ENCODE measurements around the gene EHBP1. TPM values are rescaled to one million over a fixed set of nuclear protein-coding genes. Genes with fewer than 3 reads are reported as not detected.
"Not testable (repeated sequence)": the region's sequence is repeated elsewhere in the genome, so short reads cannot be mapped to it uniquely, and the experiment has no call there.

Gene EHBP1
- total RNA-seq, 3 donors from 2014 or later (not counting 1 experiment from before 2014, with no cell fraction given): 22.4 to 33.4 (median 28.3) TPM

DNA sequence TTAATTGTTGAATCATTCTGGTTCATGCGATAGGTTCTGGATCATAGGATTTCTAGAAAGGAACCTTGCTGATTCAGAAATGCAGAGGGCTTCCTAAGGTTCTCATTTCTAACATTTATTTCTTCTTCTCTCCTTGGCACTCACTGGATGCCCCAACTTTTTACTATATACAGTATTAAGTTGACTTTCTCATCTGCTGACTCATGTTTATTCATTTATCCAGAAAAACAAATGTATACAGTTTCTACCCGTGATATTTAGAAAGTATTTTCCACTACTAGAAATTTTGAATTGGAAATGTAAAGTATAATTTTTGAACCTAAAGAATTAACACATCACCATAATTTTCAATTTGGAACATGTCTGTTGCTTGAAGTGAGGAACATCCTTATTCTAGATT is 312.9 kb downstream of the EHBP1 start:
- no peak for DNase-seq
- TF ChIP-seq CTCF (IDR thresholded peaks at IDR 0.05): no peak
- Histone ChIP-seq H3K27ac (ENCODE audit: low read length) (no peak overlapping the region), H3K9me3 (ENCODE audit: control insufficient read depth, insufficient read depth, low read length) (no peaks in the 10 kb centered on the region), H3K4me3 (ENCODE audit: low read length) (no peak overlapping the region), H3K27me3 (ENCODE audit: control insufficient read depth, insufficient read depth, low read length) (no peaks in the 10 kb centered on the region), H3K36me3 (ENCODE audit: control insufficient read depth, insufficient read depth, low read length) (no peaks in the 10 kb centered on the region), H3K4me1 (ENCODE audit: control insufficient read depth, insufficient read depth, low read length) (no peaks in the 10 kb centered on the region)
- H3K27me3 Mint-ChIP-seq (ENCODE audit: low read depth in 2 of 2): no peaks in the 10 kb centered on the region
- intact Hi-C loops (cut with micrococcal nuclease): no loop called here
- H3K36me3 Mint-ChIP-seq: peaks cover 1% of the 10 kb centered on the region
- no peak overlapping the region for H3K27ac Mint-ChIP-seq
- no peak for ATAC-seq
- H3K4me1 Mint-ChIP-seq: no peaks in the 10 kb centered on the region
- no peak overlapping the region for H3K4me3 Mint-ChIP-seq
- 100% methylated on average over 1 of the region's 2 CpGs for WGBS (ENCODE audit: insufficient coverage)
- H3K9me3 Mint-ChIP-seq: no peaks in the 10 kb centered on the region

DNA sequence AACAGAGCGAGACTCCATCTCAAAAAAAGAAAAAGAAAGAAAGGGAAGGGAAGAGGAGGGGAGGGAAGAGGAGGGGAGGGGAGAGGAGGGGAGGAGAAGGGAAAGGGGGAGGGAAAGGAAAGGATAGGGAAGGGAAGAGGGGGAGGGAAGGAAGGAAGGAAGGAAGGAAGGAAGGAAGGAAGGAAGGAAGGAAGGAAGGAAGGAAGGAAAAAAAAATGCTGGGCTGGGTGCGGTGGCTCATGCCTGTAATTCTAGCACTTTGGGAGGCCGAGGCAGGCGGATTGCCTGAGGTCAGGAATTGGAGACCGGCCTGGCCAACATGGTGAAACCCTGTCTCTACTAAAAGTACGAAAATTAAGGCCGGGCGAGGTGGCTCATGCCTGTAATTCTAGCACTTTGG is 314.2 kb downstream of the EHBP1 start:
- not testable (repeated sequence) for H3K9me3 Mint-ChIP-seq

GRCh38 chr2:63023444-63023843 is 317.9 kb downstream of the EHBP1 start:
- Mint-ChIP-seq H3K27ac (no peak overlapping the region), H3K27me3 (ENCODE audit: low read depth in 2 of 2) (no peaks in the 10 kb centered on the region), H3K9me3 (no peaks in the 10 kb centered on the region), H3K4me3 (no peak overlapping the region), H3K36me3 (no peaks in the 10 kb centered on the region), H3K4me1 (no peaks in the 10 kb centered on the region)
- Histone ChIP-seq H3K9me3 (ENCODE audit: control insufficient read depth, insufficient read depth, low read length) (no peaks in the 10 kb centered on the region), H3K27ac (ENCODE audit: low read length) (no peak overlapping the region), H3K4me1 (ENCODE audit: control insufficient read depth, insufficient read depth, low read length) (no peaks in the 10 kb centered on the region), H3K27me3 (ENCODE audit: control insufficient read depth, insufficient read depth, low read length) (no peaks in the 10 kb centered on the region), H3K36me3 (ENCODE audit: control insufficient read depth, insufficient read depth, low read length) (no peaks in the 10 kb centered on the region), H3K4me3 (ENCODE audit: low read length) (no peak overlapping the region)
- WGBS (ENCODE audit: insufficient coverage): 0% methylated on average over 1 of the region's 1 CpG
- no peak for TF ChIP-seq CTCF (IDR thresholded peaks at IDR 0.05)
- DNase-seq (no peak), ATAC-seq (no peak)
- intact Hi-C loops (cut with micrococcal nuclease): no loop called here

More for the DNA sequence above, 314.2 kb downstream of the EHBP1 start:
- H3K36me3 Mint-ChIP-seq; H3K9me3 ChIP-seq (ENCODE audit: control insufficient read depth, insufficient read depth, low read length); H3K4me1 Mint-ChIP-seq; H3K27ac ChIP-seq (ENCODE audit: low read length); ATAC-seq; H3K36me3 ChIP-seq (ENCODE audit: control insufficient read depth, insufficient read depth, low read length); DNase-seq; H3K27me3 Mint-ChIP-seq (ENCODE audit: low read depth in 2 of 2); intact Hi-C loops (cut with micrococcal nuclease); H3K27me3 ChIP-seq (ENCODE audit: control insufficient read depth, insufficient read depth, low read length); H3K27ac Mint-ChIP-seq; H3K4me1 ChIP-seq (ENCODE audit: control insufficient read depth, insufficient read depth, low read length); H3K4me3 ChIP-seq (ENCODE audit: low read length); H3K4me3 Mint-ChIP-seq: not testable (repeated sequence)
- WGBS (ENCODE audit: insufficient coverage): 88% methylated on average over 8 of the region's 8 CpGs

GRCh38 chr2:63027220-63027619 is 321.7 kb downstream of the EHBP1 start:
- H3K27me3 ChIP-seq (ENCODE audit: control insufficient read depth, insufficient read depth, low read length): no peaks in the 10 kb centered on the region
- Mint-ChIP-seq H3K36me3 (no peaks in the 10 kb centered on the region), H3K27ac (no peak overlapping the region), H3K27me3 (ENCODE audit: low read depth in 2 of 2) (no peaks in the 10 kb centered on the region), H3K4me1 (no peaks in the 10 kb centered on the region), H3K9me3 (no peaks in the 10 kb centered on the region), H3K4me3 (no peak overlapping the region)
- 93% methylated on average over 1 of the region's 2 CpGs for WGBS (ENCODE audit: insufficient coverage)
- peaks cover 2% of the 10 kb centered on the region for H3K36me3 ChIP-seq (ENCODE audit: control insufficient read depth, insufficient read depth, low read length)
- DNase-seq (no peak), ATAC-seq (no peak)
- H3K27ac ChIP-seq (ENCODE audit: low read length): no peak overlapping the region
- intact Hi-C loops (cut with micrococcal nuclease): no loop called here
- no peak overlapping the region for H3K4me3 ChIP-seq (ENCODE audit: low read length)
- H3K4me1 ChIP-seq (ENCODE audit: control insufficient read depth, insufficient read depth, low read length): no peaks in the 10 kb centered on the region
- no peaks in the 10 kb centered on the region for H3K9me3 ChIP-seq (ENCODE audit: control insufficient read depth, insufficient read depth, low read length)
- TF ChIP-seq CTCF (IDR thresholded peaks at IDR 0.05): no peak
